Thyroid gland (tissue), 4 donors: ENCODE data around the gene CLEC12A.

Source experiments
- POLR2A ChIP-seq, 2 donors: fragments of 450-650 bp; IDR thresholded peaks; one replicate each; pipeline ENCODE4 v1.6.1; 2017; ENCODE audit warnings: antibody characterized with exemption in 2 of 2, mild to moderate bottlenecking in 2 of 2, moderate library complexity in 1 of 2
- TF ChIP-seq, protein P1 (sequence below), 6 experiments: fragments of 200-600 bp in 3 of 6; fragments of 450-650 bp in 3 of 6; sonication (generic) in 3 of 6; IDR thresholded peaks; one replicate each; pipeline ENCODE4 v1.5.1; 2016 to 2019; ENCODE audit warnings: antibody characterized with exemption in 6 of 6, mild to moderate bottlenecking in 2 of 6, inconsistent platforms in 1 of 6, moderate library complexity in 1 of 6

DNA sequence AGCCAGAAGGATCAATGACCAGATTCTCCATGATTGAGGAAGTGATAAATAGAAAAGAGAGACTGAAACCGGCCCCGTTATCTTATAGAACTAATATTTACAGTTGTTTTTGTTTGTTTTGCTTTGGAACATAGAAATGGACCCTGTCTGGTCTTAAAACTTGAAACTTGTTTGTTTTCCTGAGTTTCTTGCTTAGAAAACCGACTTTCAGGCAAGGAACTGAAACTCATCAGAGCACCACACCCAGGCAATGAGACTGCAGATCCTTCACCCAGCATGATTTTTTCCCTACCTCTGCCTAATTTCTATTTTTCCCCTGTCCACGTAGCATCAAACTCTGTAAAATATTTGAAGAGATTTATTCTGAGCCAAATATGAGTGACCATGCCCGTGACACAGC, 10.6 kb upstream of the CLEC12A start:
- TF ChIP-seq, protein P1, sequence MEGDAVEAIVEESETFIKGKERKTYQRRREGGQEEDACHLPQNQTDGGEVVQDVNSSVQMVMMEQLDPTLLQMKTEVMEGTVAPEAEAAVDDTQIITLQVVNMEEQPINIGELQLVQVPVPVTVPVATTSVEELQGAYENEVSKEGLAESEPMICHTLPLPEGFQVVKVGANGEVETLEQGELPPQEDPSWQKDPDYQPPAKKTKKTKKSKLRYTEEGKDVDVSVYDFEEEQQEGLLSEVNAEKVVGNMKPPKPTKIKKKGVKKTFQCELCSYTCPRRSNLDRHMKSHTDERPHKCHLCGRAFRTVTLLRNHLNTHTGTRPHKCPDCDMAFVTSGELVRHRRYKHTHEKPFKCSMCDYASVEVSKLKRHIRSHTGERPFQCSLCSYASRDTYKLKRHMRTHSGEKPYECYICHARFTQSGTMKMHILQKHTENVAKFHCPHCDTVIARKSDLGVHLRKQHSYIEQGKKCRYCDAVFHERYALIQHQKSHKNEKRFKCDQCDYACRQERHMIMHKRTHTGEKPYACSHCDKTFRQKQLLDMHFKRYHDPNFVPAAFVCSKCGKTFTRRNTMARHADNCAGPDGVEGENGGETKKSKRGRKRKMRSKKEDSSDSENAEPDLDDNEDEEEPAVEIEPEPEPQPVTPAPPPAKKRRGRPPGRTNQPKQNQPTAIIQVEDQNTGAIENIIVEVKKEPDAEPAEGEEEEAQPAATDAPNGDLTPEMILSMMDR (IDR thresholded peaks at IDR 0.05), result no peak
- no peak for TF ChIP-seq POLR2A (IDR thresholded peaks at IDR 0.05)
